Ectodermal cell (in vitro differentiated cells): Measurements from ENCODE around the gene PTPRN2.

ENCODE experiments used
- H3K27ac ChIP-seq: 2 replicates; pipeline ENCODE4 v1.7.0; 2013; ENCODE audit warnings: mild to moderate bottlenecking, low read depth, low read length; ENCODE audit not compliant: insufficient read depth, poor library complexity, severe bottlenecking
- H3K27me3 ChIP-seq: 2 replicates; pipeline ENCODE4 v1.7.0; 2013; ENCODE audit warnings: mild to moderate bottlenecking, low read length; ENCODE audit not compliant: insufficient read depth, control insufficient read depth, poor library complexity, severe bottlenecking
- H3K36me3 ChIP-seq: one replicate; pipeline ENCODE4 v1.7.0; 2013; ENCODE audit warnings: low read length; ENCODE audit not compliant: control insufficient read depth, insufficient read depth
- H3K4me1 ChIP-seq: one replicate; pipeline ENCODE4 v1.7.0; 2013; ENCODE audit warnings: low read length; ENCODE audit not compliant: control insufficient read depth, insufficient read depth
- H3K4me3 ChIP-seq: 2 replicates; pipeline ENCODE4 v1.7.0; 2013; ENCODE audit warnings: low read depth, low read length, control low read depth; ENCODE audit not compliant: insufficient read depth
- H3K9me3 ChIP-seq: 2 replicates; pipeline ENCODE4 v1.7.0; 2013; ENCODE audit warnings: mild to moderate bottlenecking, low read length, moderate library complexity; ENCODE audit not compliant: control insufficient read depth
- WGBS, 2 experiments: methylation state at CpG; one replicate each; pipeline ENCODE4 v1.1.7; 2013; ENCODE audit warnings: missing lambda C conversion rate in 2 of 2; 5-methylcytosine and 5-hydroxymethylcytosine counted together

Gene PTPRN2

DNA sequence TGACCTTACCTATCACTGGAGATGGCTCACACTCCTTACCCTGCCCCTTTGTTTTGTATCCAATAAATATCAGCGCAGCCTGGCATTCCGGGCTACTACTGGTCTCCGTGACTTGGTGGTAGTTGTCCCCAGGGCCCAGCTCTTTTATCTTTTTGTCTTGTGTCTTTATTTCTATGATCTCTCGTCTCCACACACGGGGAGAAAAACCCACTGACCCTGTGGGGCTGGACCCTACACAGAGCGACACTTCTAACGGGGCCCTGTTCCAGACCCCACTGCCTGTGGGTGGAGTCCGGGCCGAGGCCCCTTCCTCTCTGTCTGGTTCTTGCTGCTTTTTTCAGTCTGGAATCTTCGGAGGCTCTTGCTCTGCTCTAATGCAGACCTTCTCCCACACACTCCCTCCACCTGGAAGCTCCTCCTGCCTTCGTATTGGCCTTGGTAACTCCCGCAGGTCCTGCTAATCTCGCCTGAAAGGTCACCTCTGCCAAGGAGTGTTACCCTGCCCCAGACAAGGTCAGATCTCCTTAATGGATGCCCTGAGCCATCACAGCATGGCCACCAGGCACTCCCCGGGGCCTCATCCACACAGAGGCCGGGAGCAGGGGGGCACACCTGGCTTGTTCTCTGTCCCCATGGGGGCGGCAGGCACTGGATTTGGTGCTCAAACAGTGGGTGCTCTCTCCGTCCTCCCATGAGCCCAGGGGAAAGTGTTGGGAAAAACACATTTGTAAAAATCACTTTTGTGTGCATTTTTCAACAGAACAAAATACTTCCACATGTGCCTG is 531.7 kb downstream of the PTPRN2 start:
- Histone ChIP-seq H3K9me3 (peaks cover 13% of the 10 kb centered on the region), H3K27me3 (no peaks in the 10 kb centered on the region), H3K36me3 (no peaks in the 10 kb centered on the region), H3K4me1 (no peaks in the 10 kb centered on the region), H3K4me3 (no peak overlapping the region), H3K27ac (no peak overlapping the region)
- WGBS, 2 experiments, result 80 to 82% methylated on average over 17 of the region's 17 CpGs

DNA sequence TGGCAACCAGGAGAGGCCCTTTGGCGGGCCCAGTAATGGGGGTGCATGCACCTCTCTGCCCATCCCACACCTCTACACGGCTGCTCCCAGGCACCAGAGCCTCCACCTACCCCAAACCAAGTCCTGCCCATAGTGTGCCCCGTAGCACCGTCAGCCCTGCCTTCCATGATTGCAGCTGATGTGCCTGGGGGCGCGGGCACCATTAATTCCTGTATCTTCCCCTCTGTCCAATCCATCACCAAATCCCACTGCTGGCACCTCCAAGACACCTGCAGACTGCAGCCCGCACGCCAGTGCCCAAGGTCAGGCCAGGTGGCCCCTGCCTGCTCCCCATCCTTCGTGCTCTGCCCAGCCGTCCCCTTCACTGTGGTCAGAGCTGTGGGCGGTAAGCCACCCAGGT is 533.0 kb downstream of the PTPRN2 start:
- 80 to 85% methylated on average over 10 to 11 of the region's 11 CpGs for WGBS, 2 experiments
- no peak overlapping the region for H3K4me3 ChIP-seq

DNA sequence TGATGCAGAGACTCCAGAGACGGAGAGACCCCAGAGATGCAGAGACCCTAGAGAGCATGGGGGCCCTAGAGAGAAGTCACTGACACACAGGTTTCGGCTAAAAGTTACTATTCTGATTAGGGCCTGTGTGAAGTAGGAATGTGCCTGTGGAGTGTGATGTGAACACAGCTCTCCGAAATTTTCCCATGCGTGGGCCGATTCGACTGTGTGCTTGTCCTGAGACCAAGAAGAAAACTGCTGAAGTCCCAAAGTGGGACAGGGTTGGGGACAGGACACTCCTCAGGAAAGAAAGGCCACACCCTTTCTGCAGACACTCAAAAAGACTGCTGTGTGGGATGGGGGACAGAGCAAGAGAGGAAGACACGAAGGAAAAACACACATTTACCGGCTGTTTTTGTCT is 533.5 kb downstream of the PTPRN2 start:
- H3K4me1 ChIP-seq, result no peaks in the 10 kb centered on the region
- H3K4me3 ChIP-seq, result no peak overlapping the region
- H3K27ac ChIP-seq, result no peak overlapping the region
- H3K9me3 ChIP-seq, result peaks cover 9% of the 10 kb centered on the region
- 87 to 90% methylated on average over 8 of the region's 8 CpGs for WGBS, 2 experiments
- no peaks in the 10 kb centered on the region for H3K27me3 ChIP-seq
- H3K36me3 ChIP-seq, result no peaks in the 10 kb centered on the region

More for the DNA sequence above, 533.0 kb downstream of the PTPRN2 start:
- Histone ChIP-seq H3K27ac (no peak overlapping the region), H3K27me3 (no peaks in the 10 kb centered on the region), H3K9me3 (peaks cover 9% of the 10 kb centered on the region), H3K4me1 (no peaks in the 10 kb centered on the region), H3K36me3 (no peaks in the 10 kb centered on the region)

DNA sequence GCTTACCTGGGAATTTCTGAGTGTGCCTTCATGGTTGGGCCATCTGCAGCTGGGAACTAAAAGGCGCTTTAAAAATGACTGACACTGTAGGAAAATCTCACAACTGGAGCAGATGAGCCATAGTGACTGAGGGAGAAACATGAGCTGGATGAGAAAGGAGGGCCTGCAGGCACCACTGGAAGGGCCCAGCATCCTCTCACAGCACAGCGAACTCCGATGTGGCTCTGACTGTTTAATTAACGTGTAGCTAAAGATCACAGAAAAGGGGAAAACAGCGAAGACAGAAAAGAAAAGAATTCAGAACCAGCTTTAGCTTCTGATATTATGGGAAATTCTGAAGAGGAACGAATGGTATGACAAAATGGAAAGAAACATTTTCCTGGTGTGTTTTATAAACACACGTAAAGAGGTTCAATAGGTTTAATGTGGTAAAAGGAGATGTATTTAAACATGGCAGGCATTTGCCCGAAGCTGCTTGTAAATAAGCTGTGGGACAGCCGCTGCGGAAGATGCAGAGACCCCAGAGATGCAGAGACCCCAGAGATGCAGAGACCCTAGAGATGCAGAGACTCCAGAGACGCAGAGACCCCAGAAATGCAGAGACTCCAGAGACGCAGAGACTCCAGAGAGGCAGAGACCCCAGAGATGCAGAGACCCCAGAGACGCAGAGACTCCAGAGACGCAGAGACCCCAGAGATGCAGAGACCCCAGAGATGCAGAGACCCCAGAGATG is 534.3 kb downstream of the PTPRN2 start:
- no peak overlapping the region for H3K4me3 ChIP-seq
- peaks cover 14% of the 10 kb centered on the region for H3K9me3 ChIP-seq
- H3K27me3 ChIP-seq, result no peaks in the 10 kb centered on the region
- H3K36me3 ChIP-seq, result no peaks in the 10 kb centered on the region
- H3K27ac ChIP-seq, result no peak overlapping the region
- 86 to 91% methylated on average over 14 of the region's 14 CpGs for WGBS, 2 experiments
- no peaks in the 10 kb centered on the region for H3K4me1 ChIP-seq

DNA sequence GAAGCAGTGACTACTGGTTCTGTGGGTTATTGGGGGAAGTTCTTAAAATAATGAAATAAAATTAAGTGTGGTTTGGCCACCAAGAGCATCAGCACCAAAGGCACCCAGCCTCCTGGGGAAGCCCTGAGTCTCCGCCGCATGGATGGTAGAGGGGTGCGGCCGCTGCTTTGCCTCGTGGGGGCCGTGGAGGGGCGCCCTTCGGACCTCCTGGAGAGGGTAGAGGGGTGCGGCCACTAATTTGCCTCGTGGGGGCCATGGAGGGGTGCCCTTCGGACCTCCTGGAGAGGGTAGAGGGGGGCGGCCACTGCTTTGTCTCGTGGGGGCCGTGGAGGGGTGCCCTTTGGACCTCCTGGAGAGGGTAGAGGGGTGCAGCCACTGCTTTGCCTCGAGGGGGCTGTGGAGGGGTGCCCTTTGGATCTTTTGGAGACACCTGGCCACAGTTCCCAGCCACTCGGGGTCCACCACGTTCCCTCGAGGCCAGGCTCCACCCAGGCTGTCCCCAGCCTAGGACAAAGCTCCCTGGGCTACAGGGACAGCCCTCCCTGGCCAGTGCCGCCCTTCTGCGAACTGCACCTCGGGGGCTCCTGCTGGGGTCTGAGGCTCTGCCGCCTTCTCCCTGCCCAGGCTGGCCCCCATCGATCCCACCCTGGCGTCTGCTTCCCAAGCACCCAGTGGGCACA is 535.1 kb downstream of the PTPRN2 start:
- Histone ChIP-seq H3K27ac (no peak overlapping the region), H3K36me3 (no peaks in the 10 kb centered on the region), H3K4me3 (no peak overlapping the region), H3K27me3 (no peaks in the 10 kb centered on the region), H3K9me3 (peaks cover 14% of the 10 kb centered on the region), H3K4me1 (no peaks in the 10 kb centered on the region)
- WGBS, 2 experiments, result 76 to 78% methylated on average over 24 of the region's 24 CpGs

DNA sequence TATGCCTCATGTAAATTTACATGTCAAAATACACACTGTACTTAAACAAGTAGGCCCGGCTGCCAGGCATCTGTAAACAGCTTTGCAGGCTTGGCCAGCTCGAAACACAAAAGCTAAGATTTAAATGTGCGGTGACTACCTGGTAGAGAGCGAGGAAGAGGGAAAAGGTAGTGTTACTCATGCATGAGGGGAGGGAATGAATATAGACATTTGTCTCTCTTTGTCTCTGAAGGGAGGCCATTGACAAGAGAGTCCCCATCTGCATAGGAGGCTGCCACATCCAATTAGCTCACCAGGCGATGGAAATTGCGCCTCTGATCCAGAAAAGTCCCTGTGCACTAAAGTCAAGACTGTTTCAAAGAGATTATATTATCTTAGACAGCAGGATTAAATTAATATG is 535.8 kb downstream of the PTPRN2 start:
- H3K27me3 ChIP-seq, result no peaks in the 10 kb centered on the region
- no peak overlapping the region for H3K27ac ChIP-seq
- H3K4me1 ChIP-seq, result no peaks in the 10 kb centered on the region
- H3K4me3 ChIP-seq, result no peak overlapping the region
- peaks cover 14% of the 10 kb centered on the region for H3K9me3 ChIP-seq
- 87 to 91% methylated on average over 6 of the region's 6 CpGs for WGBS, 2 experiments
- no peaks in the 10 kb centered on the region for H3K36me3 ChIP-seq

DNA sequence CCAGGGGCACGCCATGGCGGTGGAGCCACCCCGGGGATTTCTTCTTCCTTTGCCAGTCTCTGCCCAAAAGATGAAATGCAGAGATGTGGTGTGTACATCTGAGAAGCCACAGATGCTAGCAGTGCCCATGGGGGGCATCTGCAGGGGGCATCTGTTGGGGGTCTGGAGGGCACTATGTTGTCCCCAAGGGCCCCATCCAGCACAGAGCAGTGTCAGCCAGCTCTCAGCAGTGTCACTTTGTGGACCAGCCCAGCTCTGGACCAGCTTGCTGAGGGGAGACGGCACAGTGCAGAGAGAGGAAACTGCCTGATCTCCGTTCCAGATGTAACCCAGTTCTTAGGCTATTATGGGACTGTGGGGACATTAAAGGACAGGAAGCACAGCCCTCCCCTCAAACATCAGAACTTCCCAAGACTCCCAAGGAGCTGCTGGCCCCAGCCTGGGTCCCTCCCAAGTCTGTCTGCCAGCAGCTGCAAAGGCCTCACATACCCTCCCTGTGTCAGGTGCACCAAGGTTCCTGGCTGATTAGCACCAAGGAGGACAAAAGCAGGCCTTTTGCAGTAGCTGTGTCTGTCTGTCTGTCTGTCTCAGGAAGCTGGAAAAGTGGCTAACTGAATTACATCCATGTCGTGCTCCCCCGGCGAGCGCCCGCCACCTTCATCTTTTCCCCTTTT is 536.5 kb downstream of the PTPRN2 start:
- 84 to 89% methylated on average over 10 of the region's 10 CpGs for WGBS, 2 experiments
- Histone ChIP-seq H3K4me3 (no peak overlapping the region), H3K4me1 (no peaks in the 10 kb centered on the region), H3K27ac (no peak overlapping the region), H3K36me3 (no peaks in the 10 kb centered on the region), H3K27me3 (no peaks in the 10 kb centered on the region), H3K9me3 (peaks cover 14% of the 10 kb centered on the region)

DNA sequence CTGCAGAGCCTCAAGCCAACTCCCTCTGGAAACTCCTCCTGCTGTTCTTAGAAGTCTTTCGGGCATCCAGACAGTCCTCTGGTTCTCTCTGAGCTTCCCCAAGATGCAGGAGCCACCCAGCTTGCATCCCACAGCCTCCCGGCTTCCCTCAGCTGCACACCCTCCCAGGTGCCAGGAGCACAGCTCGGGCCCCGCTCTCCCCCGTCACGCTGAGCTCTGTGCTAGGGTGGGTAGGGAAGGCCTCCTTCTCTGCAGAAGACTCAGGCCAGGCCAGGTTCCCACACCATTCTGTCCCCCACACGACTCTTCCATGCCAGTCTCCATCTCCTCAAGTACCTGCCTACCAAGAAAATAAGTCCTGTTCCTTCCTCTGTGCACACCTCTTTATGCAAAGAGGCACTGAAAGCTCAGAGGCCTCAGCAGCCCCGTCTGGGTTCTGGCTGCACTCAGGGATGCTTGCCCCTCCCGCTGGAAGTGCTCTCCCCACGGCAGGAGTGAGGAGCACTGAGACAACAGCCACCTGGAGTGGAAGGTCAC is 537.1 kb downstream of the PTPRN2 start:
- Histone ChIP-seq H3K27ac (no peak overlapping the region), H3K27me3 (no peaks in the 10 kb centered on the region), H3K4me1 (no peaks in the 10 kb centered on the region), H3K4me3 (no peak overlapping the region), H3K36me3 (no peaks in the 10 kb centered on the region), H3K9me3 (peaks cover 14% of the 10 kb centered on the region)
- 71 to 72% methylated on average over 10 of the region's 10 CpGs for WGBS, 2 experiments

DNA sequence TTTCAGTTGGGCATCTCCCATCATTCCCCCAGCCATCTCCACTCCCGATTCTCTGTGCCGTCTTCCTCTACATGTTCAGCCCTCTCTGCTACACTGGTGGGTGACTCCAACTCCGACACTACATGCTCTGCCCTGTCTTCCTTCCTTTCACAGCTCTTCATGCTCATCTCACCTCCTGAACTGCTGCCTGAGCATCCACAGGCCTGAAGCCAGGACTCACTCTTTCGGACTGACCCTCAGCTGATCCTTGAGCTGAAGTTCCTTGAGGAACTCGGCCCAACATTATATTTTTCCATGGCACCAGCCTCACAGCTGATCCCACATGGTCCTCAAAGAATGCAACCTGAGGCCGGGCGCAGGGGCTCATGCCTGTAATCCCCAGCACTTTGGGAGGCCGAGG is 538.4 kb downstream of the PTPRN2 start:
- 75 to 78% methylated on average over 8 of the region's 8 CpGs for WGBS, 2 experiments
- Histone ChIP-seq H3K4me3 (no peak overlapping the region), H3K9me3 (peaks cover 11% of the 10 kb centered on the region), H3K27me3 (no peaks in the 10 kb centered on the region), H3K27ac (no peak overlapping the region), H3K36me3 (no peaks in the 10 kb centered on the region), H3K4me1 (no peaks in the 10 kb centered on the region)
